HEK293T (cell line): ENCODE results near the gene TMEM204.

ENCODE experiments used
- CTCF ChIA-PET: fragments of 350-600 bp; formaldehyde crosslinking; extraction: SDS; loops from one replicate; lab custom pipeline; 2021; ENCODE audit warnings: antibody characterized with exemption, inconsistent platforms; lab: Yijun Ruan, JAX
- POLR2A ChIA-PET: fragments of 350-600 bp; formaldehyde crosslinking; extraction: SDS; loops from one replicate; lab custom pipeline; 2020; ENCODE audit warnings: antibody characterized with exemption, inconsistent platforms; lab: Yijun Ruan, JAX
- DNase-seq: peaks from one replicate; pipeline ENCODE4 v3.0.0; 2012; ENCODE audit warnings: mixed read lengths; ENCODE audit errors: extremely low spot score
- ARNT ChIP-seq: fragments of 450-650 bp; IDR thresholded peaks from 2 replicates; pipeline ENCODE4 v1.6.1; 2017; ENCODE audit warnings: mild to moderate bottlenecking
- BHLHE40 ChIP-seq: fragments of 450-650 bp; IDR thresholded peaks from 2 replicates; pipeline ENCODE4 v1.6.1; 2016; ENCODE audit warnings: mild to moderate bottlenecking, moderate library complexity, borderline replicate concordance
- CTBP1 ChIP-seq: fragments of 450-650 bp; IDR thresholded peaks from 2 replicates; pipeline ENCODE4 v1.6.1; 2016; ENCODE audit warnings: borderline replicate concordance
- ELF4 ChIP-seq: fragments of 450-650 bp; IDR thresholded peaks from 2 replicates; pipeline ENCODE4 v1.6.1; 2017; ENCODE audit warnings: antibody characterized with exemption
- FOXA1 ChIP-seq: fragments of 450-650 bp; IDR thresholded peaks from 2 replicates; pipeline ENCODE4 v1.6.1; 2016; ENCODE audit warnings: mild to moderate bottlenecking
- FOXK2 ChIP-seq: fragments of 450-650 bp; IDR thresholded peaks from 2 replicates; pipeline ENCODE4 v1.6.1; 2016; ENCODE audit warnings: mild to moderate bottlenecking
- FOXM1 ChIP-seq: fragments of 450-650 bp; IDR thresholded peaks from 2 replicates; pipeline ENCODE4 v1.6.1; 2017; ENCODE audit warnings: mild to moderate bottlenecking, borderline replicate concordance
- HDGF ChIP-seq: fragments of 450-650 bp; IDR thresholded peaks from 2 replicates; pipeline ENCODE4 v1.6.1; 2017; ENCODE audit warnings: antibody characterized with exemption, borderline replicate concordance
- L3MBTL2 ChIP-seq: fragments of 450-650 bp; conservative IDR thresholded peaks from 2 replicates; pipeline ENCODE4 v1.6.1; 2016; ENCODE audit warnings: mild to moderate bottlenecking
- LEF1 ChIP-seq: fragments of 450-650 bp; IDR thresholded peaks from 2 replicates; pipeline ENCODE4 v1.6.1; 2017; ENCODE audit warnings: mild to moderate bottlenecking, borderline replicate concordance
- NFRKB ChIP-seq: fragments of 450-650 bp; IDR thresholded peaks from 2 replicates; pipeline ENCODE4 v1.6.1; 2016; ENCODE audit warnings: mild to moderate bottlenecking, moderate library complexity
- SP1 ChIP-seq: fragments of 450-650 bp; IDR thresholded peaks from 2 replicates; pipeline ENCODE4 v1.6.1; 2017
- SUZ12 ChIP-seq: fragments of 450-650 bp; IDR thresholded peaks from 2 replicates; pipeline ENCODE4 v1.6.1; 2016; ENCODE audit warnings: mild to moderate bottlenecking
- TARDBP ChIP-seq: fragments of 450-650 bp; IDR thresholded peaks from 2 replicates; pipeline ENCODE4 v1.6.1; 2016
- ZNF384 ChIP-seq: fragments of 450-650 bp; IDR thresholded peaks from 2 replicates; pipeline ENCODE4 v1.6.1; 2016
- TF ChIP-seq, protein P1 (sequence below): fragments of 450-650 bp; IDR thresholded peaks from 2 replicates; pipeline ENCODE4 v1.6.1; 2016

The TMEM204 gene

DNA sequence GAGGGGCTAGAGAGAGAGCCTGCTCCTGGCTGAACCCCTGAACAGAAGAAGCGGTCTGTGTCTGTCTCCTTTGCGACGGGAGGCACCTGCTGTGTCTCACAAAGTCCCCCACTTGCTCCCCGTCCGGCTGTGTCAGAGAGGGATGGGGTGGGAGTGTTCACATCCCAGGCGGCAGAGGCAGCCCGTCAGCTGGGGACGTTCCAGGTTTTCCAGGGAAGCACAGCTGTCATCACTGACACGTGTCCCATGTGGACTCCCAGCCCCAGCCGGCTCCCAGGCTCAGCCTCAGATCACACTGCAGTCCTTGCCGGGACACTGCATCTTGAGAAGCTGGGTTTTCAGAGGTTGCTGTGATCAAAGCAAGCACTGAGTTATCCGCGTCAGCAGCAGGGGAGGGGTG lies 38.8 kb upstream of the TMEM204 start:
- TF ChIP-seq TARDBP (no peak), ARNT (no peak), FOXM1 (no peak), HDGF (no peak), LEF1 (no peak), CTBP1 (no peak), SP1 (no peak), FOXK2 (no peak), BHLHE40 (no peak), FOXA1 (no peak), SUZ12 (no peak), ELF4 (no peak)
- ChIA-PET POLR2A (interaction anchor here (1.0 to 1.3 kb wide), 2 partner anchors 18 to 116 kb away, joined by 3 to 4 read pairs; no protein-coding TSS in a partner anchor), CTCF (no interaction called here)
- no peak for DNase-seq

DNA sequence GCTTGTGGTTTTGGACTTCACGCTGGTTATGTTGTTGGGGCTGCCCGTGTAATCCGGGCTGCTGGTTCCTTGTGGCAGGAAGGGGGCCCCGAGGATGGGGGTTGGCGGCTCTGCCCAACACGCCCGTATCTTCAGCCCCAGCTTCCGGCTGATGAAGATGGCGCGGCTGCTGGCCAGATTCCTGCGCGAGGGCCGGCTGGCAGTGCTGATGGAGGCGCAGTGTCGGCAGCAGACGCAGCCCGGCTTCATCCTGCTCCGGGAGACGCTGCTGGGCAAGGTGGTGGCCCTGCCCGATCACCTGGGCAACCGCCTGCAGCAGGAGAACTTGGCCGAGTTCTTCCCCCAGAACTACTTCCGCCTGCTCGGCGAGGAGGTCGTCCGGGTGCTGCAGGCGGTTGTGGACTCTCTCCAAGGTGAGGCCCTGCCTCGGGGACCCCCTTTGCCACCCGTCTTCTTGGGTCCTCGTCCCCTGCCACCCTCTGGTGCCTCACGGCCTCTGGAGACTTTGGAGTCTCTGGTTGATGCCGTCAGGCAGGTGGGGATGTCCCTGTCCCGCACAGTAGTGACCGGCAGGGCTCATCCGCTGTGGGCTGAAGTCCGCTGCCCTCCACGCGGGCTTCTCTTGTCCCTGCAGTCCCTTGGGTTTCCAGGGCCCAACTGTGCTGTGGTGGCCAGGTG lies 38.1 kb upstream of the TMEM204 start:
- CTCF ChIA-PET, result no interaction called here
- no peak for TF ChIP-seq BHLHE40
- TF ChIP-seq ZNF384, result no peak
- TF ChIP-seq FOXK2, result no peak
- TF ChIP-seq, protein P1, sequence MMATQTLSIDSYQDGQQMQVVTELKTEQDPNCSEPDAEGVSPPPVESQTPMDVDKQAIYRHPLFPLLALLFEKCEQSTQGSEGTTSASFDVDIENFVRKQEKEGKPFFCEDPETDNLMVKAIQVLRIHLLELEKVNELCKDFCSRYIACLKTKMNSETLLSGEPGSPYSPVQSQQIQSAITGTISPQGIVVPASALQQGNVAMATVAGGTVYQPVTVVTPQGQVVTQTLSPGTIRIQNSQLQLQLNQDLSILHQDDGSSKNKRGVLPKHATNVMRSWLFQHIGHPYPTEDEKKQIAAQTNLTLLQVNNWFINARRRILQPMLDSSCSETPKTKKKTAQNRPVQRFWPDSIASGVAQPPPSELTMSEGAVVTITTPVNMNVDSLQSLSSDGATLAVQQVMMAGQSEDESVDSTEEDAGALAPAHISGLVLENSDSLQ, result no peak
- no peak for TF ChIP-seq ELF4
- TF ChIP-seq SP1, result no peak
- no peak for DNase-seq
- POLR2A ChIA-PET, result no interaction called here

DNA sequence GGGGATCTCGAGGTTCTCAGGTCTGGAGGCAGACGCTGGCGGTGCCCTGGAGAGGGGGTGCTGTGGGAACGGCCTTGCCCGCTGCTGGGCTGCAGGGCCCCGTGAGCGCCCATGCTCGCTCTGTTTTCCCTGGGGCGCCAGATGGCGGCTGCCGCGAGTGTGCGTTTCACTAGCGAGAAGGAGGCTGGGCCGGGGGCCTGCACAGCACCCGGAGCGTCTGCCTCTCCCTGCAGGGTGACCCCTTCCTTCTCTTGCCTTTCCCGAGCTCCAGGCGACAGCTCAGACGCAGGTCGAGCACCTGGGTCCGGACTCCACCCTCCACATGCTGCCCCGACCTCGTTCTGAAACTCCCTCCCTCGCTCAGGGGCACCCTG lies 37.6 kb upstream of the TMEM204 start:
- POLR2A ChIA-PET, result no interaction called here
- DNase-seq, result no peak
- CTCF ChIA-PET, result no interaction called here
- no peak for TF ChIP-seq BHLHE40
- no peak for TF ChIP-seq FOXK2
- no peak for TF ChIP-seq TARDBP
- TF ChIP-seq FOXM1, result no peak
- no peak for TF ChIP-seq CTBP1
- no peak for TF ChIP-seq NFRKB
- TF ChIP-seq HDGF, result no peak
- no peak for TF ChIP-seq ELF4
- TF ChIP-seq ARNT, result no peak
- TF ChIP-seq, protein P1, result no peak
- TF ChIP-seq SP1, result no peak
- TF ChIP-seq ZNF384, result no peak
- no peak for TF ChIP-seq LEF1
- no peak for TF ChIP-seq SUZ12
- no peak for TF ChIP-seq FOXA1
- TF ChIP-seq L3MBTL2, result no peak

DNA sequence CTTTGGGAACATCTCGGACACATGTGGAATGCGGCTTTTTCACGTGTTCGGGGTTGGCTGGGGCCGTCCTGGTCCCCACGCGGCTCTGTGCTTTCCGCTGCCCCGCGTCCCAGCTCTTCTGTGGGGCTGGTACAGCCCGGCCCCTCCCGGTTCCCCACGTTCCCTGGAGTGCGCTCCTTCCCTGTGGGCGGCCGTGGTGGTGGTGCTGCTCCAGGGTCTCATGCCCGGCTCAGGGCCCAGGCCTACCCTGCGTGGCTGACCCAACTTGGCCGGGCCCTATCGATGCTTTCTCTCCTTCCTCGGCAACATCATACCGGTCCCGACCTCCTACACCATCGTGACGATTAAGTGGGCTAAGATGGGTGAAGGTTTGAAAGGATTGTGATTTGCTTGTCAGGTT lies 37.0 kb upstream of the TMEM204 start:
- POLR2A ChIA-PET, result no interaction called here
- CTCF ChIA-PET, result no interaction called here
- no peak for TF ChIP-seq HDGF
- no peak for DNase-seq

DNA sequence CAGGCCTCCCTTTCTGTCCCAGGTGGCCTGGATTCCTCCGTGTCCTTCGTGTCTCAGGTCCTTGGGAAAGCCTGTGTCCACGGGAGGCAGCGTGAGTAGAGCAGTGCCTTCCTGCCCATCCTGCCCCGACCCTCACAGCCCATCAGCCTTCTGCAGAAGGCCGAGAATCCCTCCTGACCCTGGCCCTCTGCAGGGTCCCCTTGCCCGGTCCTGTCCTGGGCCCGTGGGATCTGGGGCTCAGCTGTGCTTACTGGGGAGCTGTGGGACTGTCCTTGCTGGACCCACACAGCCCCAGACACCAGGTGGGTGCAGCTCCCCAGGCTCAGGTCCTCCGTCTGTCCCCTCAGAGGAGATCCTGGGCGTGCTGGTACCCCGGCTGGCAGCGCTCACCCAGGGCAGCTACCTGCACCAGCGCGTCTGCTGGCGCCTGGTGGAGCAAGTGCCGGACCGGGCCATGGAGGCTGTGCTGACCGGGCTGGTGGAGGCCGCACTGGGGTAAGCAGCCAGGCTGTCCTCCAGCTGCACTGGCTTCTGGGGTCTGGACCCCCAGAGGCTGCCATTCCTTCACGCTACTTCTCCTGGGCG lies 36.4 kb upstream of the TMEM204 start:
- DNase-seq, result no peak
- CTCF ChIA-PET, result no interaction called here
- TF ChIP-seq LEF1, result no peak
- TF ChIP-seq ZNF384, result no peak
- no peak for TF ChIP-seq ELF4
- TF ChIP-seq L3MBTL2, result no peak
- TF ChIP-seq SP1, result no peak
- TF ChIP-seq NFRKB, result no peak
- no peak for TF ChIP-seq TARDBP
- TF ChIP-seq CTBP1, result no peak
- POLR2A ChIA-PET, result no interaction called here

DNA sequence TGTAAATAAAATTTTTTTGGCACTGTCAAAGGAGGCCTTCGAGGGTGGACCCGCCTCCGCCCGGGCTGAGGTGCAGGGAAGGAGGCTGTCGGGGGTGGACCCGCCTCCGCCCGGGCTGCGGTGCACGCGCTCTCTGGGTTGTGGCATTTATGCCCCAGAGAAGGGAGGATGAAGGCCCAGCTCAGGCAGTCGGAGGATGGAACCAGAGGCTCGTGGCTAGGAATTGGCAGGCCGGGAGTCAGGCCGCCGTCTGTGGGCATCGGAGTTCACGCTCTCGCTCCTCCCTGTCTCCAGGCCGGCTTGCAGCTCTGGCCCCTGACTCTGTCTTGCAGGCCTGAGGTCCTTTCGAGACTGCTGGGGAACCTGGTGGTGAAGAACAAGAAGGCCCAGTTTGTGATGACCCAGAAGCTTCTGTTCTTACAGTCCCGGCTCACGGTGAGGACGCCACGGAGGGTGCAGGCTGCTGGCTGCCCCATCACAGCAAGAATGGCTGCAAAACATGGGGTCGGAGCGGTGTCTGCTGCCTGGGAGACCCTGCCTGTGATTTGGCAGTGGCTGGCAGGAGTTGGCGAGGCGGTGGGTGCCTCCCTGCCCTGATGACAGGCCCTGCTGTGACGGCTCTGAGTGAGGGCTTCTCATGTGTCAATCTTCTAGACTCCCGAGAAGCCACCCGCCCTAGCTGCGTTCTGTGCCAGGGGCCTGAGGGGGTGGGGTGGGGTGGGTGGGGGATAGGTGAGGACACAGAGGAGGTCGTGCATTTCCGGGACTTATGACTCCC lies 34.4 kb upstream of the TMEM204 start:
- POLR2A ChIA-PET, result no interaction called here
- TF ChIP-seq FOXM1, result no peak
- TF ChIP-seq ELF4, result no peak
- no peak for TF ChIP-seq ARNT
- no peak for TF ChIP-seq SUZ12
- no peak for TF ChIP-seq SP1
- TF ChIP-seq ZNF384, result no peak
- no peak for DNase-seq
- CTCF ChIA-PET, result no interaction called here
